Keratinocyte (primary cell): ENCODE measurements around the gene SPRY2.

ENCODE experiments used
- EZH2 ChIP-seq: IDR thresholded peaks from one replicate; pipeline ENCODE4 v1.6.1; 2012; ENCODE audit warnings: inconsistent platforms, mild to moderate bottlenecking, low read length, moderate library complexity
- TF ChIP-seq, protein P1 (sequence below), 3 experiments: IDR thresholded peaks in 1 of 3; conservative IDR thresholded peaks in 1 of 3; optimal IDR thresholded peaks in 1 of 3; 2 replicates in 2 of 3; 3 replicates in 1 of 3; pipeline versions ENCODE3 to v1.5.1; 2011; ENCODE audit warnings: low read length in 3 of 3, mild to moderate bottlenecking in 3 of 3, moderate library complexity in 2 of 3, control low read depth in 1 of 3, inconsistent platforms in 1 of 3; ENCODE audit not compliant: insufficient read depth in 2 of 3; ENCODE audit errors: extremely low read depth in 1 of 3

DNA sequence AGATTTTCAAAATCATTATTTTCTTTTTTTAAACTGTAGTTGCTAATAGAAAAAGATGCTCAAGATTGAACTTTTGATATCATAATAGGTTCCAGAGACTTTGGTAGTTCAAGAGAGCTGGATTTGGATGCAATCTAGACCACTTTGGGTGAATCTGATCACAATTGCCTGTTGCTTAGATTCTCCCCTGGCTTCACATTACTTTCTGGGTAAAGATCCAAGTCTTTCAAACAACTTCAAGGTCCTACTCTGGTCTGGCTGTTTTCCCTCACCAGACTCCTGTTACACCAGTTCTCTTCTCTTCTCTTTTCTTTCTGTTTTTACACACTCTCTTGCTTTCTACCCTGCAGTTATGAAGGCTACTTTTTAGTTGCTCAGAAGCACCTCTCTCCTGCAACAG, 7.4 kb upstream of the SPRY2 start:
- TF ChIP-seq, protein P1, sequence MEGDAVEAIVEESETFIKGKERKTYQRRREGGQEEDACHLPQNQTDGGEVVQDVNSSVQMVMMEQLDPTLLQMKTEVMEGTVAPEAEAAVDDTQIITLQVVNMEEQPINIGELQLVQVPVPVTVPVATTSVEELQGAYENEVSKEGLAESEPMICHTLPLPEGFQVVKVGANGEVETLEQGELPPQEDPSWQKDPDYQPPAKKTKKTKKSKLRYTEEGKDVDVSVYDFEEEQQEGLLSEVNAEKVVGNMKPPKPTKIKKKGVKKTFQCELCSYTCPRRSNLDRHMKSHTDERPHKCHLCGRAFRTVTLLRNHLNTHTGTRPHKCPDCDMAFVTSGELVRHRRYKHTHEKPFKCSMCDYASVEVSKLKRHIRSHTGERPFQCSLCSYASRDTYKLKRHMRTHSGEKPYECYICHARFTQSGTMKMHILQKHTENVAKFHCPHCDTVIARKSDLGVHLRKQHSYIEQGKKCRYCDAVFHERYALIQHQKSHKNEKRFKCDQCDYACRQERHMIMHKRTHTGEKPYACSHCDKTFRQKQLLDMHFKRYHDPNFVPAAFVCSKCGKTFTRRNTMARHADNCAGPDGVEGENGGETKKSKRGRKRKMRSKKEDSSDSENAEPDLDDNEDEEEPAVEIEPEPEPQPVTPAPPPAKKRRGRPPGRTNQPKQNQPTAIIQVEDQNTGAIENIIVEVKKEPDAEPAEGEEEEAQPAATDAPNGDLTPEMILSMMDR (optimal IDR thresholded peaks at IDR 0.05 in 1 of 3, IDR thresholded peaks at IDR 0.05 in 1 of 3, conservative IDR thresholded peaks at IDR 0.05 in 1 of 3; ENCODE audit: extremely low read depth in 1 of 3, insufficient read depth in 2 of 3, low read length in 3 of 3): no peak
- TF ChIP-seq EZH2: no peak
